ENCODE data around the gene CDH23.

The CDH23 gene

DNA sequence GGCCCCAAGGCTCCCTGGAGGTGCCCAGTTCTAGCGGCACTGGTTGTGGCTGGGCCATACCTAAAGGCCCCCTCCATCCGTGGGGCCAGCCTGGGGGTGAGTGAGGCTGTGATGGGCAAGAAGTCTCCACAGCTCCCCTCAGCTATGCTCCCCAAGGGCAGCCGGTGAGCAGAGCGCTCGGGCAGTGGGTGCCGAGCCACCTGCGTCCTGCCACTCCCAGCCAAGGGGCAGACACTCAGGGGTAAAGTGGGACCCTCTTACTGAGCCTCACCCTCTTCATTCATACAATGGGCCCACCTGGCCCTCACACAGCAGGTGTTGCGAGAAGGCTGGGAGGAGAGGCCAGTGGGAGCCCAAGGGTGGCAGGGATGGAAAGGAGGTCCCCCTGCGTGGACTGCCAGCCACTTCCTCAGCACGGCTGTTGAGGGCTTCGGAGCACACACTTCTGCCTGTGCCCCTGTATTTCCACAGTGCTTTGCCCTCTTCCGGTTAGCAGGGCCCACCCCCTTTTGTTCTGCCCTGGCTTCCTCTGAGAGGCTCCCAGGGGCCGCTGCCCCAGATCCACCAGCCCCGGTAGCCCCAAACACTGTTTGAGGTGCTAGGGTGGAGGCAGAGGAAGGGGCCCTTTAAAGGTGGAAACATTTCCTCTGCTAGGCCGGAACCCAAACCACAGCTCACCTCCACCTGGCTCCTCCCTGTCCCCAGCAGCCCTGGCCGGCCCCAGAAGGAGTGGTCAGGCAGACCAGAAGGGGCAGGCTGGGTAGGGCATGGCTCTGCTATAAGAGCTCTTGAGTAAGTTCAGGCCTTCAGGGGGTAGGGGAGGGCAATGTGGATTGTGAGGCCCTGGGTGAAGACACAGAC lies 339.2 kb downstream of the CDH23 start:
- DNase-seq, result no peak

DNA sequence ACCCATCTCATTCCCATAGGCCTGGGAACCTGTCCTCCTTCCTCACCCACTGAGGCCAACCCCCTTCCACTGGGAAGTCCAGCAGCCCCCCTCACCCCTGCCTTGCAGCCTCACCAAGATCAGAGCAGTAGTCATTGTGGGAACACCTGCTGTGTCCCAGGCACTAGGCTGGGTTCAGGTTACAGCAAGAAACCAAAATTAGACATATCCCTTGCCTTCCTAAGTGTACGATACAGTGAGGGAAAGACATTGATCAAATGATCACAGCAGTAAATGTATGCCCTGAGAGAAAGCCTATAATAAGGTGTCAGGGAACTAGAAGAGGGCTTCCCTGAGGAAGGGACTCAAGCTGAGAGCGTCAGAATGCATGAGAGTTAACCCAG lies 339.8 kb downstream of the CDH23 start:
- DNase-seq, result no peak

DNA sequence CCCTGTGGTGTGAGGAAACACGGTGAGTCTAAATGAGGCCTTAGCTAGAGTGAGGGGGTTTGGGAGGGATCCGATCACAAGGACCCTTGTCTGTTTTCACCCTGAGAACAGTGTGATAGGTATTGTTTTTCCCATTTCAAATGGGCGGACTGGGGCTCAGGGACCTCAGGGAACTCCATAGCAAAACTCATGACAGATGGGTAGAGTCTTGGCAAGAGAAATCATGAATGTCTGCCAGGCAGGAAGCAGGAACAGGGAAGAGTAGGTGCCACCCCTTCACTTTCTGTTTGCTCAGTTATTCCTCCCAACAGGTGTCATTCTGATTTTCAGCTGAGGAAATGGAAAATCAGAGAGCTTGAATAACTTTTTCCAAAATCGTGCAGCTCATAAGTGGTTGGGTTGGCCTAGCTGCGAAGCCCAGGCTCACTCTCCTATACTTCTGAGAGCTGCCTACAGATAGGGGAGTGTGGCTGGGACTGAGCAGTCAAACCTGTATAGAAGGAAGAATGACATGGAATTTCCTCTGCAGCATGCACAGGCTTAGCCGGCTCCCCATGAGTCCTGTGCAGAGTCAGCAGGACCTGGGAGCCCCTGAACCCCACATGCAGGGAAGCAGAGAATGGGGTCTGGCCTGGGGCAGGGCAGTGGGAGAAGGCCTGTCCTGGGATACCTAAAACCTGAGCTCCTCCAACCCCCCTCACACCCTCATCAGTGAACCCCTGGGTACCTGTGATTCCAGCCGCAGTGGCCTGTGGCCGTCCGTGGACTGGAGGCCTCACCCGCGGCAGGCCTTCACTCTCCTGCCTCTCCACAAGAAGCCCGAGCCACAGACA lies 340.5 kb downstream of the CDH23 start:
- DNase-seq, result no peak

DNA sequence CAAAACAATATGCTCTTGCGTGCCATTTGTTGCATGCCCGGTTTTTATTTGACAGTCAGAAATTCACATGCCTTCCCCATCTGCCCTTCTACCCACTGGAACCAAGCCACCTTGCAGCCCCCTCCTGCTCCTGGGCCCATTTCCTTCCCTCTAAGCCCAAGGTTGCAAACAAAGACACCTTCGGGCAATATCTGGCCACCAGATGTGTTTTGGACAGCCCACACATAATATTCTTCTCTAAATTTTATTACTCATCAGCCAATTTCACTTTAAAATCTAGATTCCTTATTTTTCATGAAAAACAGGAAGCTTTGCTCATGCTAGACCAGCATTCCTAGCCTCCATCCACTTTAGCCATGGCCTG lies 341.1 kb downstream of the CDH23 start:
- DNase-seq, result no peak

DNA sequence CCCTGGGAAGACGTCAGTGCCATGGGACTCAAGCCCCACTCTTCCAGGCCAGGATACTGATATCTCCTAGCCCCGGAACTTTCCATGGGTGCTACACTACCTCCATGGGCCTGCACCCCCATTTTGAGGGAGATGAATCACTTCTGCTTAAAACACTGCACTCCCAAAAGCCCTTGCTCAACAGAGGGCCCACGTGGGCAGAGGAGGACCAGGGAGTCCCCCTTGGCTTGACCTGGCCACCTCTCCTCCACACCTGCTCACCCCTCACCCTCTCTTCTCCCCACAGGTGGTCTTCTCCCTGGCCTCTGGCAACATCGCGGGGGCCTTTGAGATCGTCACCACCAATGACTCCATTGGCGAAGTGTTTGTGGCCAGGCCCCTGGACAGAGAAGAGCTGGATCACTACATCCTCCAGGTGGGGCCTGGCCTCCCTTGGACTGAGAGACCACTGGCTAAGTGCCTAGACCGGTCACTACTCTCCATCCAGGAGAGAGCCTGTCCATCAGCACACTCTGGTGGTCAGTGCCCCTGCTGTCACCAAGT lies 342.7 kb downstream of the CDH23 start:
- DNase-seq, result no peak

DNA sequence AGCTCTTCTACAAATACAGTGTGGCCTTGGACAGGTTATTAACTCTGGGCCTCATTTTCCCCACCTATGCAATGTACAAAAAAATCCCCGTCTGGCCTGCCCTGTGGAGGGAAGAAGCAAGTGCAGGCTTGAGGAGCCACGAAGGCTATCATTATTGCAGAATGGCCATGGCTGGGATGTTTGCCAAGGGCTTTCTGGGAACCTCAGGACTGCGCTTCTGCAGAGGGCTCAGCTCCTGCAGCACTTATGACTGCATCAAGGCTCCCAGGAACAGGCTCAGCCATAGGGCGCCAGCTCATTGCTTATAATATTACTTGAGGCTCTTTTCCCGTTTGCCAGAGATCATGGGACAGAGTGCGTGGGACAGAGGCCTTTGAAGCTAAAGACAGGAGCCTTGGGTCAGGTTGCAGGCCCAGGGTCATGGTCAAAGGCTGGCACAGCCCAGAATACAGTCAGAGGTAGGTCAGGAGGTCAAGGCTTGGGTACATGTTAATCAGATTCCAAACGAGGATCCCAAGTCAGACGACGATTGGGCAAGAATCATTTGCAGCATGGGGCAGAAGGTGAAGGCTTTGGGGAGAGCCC lies 343.4 kb downstream of the CDH23 start:
- no peak for DNase-seq

DNA sequence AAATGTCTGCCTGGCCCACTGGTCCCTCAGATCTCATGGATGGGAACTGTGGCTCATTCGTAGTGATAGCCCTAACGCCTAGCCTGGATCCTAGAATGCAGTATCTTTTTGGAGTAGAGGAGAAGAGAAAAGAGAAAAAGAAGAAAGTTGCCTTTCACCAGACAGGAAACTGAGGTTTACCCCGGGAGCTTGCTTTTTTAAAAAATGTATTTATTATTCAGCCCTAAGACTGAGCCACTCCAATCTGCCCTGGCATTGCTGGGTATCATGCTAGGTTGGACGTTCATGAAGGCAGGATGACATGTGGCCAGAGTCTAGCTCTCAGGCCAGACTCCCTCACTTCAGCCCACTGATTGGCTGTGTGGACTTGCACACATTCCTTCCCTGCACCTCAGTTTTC lies 344.3 kb downstream of the CDH23 start:
- DNase-seq, result no peak

DNA sequence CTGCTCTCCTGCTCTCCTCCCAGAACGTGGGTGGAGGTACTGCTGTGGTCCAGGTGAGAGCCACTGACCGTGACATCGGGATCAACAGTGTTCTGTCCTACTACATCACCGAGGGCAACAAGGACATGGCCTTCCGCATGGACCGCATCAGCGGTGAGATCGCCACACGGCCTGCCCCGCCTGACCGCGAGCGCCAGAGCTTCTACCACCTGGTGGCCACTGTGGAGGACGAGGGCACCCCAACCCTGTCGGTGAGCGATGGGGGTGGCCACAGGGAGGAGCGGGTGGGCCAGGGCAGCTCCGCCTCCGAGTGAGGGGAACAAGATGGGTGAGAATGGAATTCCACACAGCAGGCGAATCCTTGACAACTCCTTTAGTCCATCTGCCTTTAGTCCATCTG lies 345.0 kb downstream of the CDH23 start:
- DNase-seq, result no peak

DNA sequence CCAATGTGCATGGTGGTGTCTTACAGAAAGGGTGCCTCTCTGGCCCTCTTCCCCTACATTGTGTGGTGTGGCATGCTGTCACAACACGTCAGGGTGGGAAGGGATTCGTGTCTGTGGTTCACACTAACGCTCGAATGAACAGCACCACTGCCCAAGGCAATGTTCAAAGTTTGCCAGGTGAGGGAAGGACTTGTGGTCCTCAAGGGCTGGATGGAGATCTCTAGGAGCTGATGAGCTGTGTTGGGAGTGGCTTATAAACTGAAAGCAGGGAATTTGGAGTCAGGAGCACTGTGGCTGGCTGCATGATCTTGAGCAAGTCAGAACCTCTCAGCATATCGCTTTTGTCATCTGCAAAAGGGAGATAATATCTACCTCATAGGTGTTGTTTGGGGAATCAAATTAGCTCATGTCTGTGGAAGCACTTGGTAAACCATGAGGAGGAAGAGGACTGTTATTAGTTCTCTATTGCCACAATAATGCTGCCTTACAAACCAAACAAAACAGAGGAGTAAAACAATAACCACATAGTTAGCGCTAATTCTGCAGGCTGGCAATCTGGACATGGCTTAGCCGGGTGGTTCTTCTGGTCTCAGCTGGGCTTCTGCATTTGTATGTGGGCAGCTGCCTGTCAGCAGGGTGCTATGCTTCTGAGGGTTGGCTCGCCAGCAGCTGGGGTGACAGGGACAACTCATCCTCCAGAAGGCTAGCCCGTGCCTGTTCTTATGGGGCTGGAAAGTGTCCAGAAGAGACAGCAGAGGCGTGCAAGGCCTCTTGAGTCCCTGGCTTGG lies 345.8 kb downstream of the CDH23 start:
- DNase-seq, result no peak

DNA sequence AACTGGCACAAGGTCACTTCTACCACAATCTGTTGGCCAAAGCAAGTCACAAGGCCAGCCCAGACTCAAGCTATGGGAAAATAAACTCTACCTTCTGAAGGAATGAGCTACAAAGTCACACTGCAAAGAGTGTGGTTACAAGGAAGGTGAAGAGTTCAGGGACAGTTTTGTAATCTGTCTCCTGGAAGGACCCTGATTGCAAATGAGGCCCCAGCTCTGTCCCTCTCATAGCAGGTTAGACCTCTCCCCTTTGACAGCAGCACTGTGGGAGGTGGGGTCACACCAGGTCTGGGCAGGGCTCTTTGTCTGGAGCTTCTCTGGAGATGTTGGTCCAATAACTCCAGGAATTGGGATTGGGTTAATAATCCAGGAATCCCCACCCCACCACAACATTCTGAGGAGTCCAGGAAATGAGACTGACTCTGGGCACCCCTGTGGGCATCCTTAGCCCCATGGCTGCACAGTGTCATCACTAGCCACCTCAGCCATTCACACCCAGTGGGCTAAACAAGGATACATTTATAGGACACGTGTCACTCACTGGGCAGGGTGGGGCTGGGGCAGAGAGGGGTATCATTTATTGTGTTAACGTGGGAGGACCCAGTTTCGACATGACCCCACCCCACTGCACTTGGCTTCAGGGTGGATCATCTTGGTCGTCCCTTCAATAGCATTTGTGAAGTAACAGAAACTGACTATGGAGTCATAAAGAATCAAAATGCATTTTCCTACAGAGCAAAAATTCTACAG lies 346.5 kb downstream of the CDH23 start:
- no peak for DNase-seq

DNA sequence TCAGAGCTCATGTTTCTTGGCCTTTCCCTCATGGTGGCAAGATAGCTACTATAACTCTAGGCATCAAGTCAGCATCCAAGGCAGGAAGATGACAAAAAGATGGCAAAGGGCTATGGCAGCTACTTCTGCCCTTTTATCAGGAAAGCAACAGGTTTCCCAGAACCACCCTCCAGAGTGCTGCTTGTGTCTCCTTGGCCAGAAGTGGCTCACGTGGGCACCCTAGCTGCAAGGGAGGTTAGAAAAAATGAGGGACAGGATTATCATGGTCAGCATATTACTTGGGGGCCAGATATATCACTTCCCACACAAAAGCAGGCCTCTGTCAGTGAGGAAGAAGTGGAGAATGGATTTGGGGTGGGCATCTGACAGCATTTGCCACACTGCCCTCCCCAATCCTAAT lies 347.1 kb downstream of the CDH23 start:
- DNase-seq, result no peak

DNA sequence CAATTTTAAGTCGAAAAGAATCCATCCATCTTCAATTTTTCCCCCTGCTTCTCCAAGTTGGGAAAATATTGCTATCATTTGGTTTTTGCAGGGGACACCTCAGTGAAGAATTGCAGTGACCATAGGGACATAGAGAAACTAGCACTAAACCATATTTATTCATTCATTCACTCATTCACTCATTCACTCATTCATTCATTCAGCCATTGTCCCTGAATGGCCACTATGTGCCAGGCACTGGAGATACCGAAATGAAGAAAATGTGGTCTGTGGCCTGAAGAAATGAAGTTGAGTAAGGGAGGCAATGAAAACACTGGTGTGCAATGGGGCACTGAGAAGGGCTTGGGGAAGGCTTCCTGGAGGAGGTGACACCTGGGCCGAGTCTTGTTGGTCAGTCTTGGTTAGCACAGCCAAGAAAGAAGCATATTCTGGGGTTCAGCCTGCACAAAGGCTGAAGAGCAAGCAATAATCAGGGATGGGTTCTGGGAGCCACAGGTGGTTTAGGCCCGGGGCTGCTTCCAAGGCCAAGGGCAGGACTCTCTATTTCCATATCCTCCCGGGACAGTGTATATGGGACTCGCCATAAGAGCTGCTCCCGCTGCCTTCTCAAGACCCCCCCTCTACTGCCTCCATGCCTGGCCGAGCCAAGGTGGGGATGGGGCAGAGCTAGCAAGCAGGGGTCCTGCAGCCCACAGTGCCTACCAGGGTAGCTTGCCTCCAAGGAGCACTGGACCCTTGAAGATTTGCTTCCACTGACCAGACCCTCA lies 348.4 kb downstream of the CDH23 start:
- no peak for DNase-seq

DNA sequence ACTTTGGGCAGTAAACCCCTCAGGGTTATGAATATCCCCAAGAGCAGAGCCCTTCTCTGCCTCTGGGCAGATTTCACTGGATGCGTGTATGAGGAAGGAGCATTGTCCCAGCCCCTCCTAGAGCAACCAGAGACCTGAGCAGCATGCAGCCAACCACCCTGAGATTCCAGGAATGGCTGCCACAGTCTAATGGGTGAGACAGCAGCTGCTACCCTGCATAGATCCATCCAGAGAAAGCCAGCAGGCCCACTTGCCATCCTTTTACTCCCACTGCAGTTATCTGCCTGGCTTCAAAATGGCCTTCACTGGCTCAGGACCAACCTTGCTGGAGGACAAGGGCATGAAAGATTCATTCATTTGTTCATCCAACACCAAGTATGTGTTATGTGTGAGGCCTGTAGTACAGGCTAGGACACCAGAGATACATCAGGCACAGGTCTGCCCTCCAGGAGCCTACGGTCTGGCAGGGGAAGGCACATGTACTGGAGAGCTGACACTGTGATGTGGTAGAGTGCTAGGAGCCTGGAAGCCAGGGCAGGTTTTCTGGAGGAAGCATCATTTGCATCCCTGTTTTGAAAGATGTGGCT lies 349.0 kb downstream of the CDH23 start:
- DNase-seq, result no peak

DNA sequence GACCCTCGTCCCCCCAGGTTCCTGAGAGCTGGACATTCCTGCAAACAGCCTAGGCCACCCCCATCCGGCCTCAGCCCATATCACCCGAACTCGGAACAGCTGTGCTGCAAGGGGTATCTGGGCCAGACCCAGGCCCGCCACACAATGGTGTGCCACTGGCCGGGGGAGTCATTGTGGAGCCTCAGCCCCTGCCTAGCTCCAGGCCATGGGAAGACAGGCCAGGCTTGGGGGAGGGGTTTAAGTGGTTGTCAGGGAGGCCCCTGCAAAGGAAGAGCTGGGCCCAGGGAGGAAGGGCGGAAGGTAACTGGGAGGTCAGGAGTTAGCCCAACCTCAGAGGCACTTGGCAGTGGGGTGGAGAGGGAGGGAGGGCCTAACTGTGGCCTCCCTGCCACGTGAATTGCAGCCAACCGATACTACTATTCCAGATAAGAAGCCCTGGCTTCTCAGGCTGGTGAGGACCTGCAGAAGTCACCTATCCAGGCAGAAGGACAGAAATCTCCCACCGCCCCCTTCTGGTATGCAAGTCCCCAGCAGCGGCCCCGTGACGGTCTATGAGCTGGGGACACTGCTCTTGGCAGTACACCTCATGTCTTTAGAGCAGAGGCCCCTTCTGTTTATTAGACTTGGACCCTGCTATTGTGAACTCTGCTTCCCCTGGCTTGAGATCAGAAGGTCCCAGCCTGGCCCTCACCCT lies 349.8 kb downstream of the CDH23 start:
- no peak for DNase-seq

DNA sequence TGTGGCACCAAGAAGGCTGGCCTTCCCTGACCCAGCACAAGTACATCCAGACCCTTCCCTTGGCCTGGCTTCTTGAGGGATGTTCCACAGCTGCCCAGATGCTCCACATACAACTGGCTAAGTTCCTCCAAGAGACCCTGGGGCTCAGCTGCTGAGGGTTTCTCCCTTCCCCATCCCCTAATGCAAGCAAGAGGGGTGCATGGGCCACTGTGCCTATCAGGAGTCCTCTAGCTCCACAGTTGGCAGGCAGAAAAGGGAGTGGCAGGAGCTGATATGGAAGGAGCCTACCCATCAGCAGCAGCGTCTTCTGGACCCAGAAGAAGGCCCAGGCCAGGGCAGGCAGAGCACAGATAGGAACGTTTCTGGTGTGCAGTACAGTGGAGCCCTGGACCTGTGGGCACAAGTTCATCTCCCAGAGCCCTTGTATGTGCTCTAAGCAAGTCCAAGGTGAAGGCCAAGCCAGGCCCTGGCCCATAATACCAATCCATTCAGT lies 350.4 kb downstream of the CDH23 start:
- no peak for DNase-seq

DNA sequence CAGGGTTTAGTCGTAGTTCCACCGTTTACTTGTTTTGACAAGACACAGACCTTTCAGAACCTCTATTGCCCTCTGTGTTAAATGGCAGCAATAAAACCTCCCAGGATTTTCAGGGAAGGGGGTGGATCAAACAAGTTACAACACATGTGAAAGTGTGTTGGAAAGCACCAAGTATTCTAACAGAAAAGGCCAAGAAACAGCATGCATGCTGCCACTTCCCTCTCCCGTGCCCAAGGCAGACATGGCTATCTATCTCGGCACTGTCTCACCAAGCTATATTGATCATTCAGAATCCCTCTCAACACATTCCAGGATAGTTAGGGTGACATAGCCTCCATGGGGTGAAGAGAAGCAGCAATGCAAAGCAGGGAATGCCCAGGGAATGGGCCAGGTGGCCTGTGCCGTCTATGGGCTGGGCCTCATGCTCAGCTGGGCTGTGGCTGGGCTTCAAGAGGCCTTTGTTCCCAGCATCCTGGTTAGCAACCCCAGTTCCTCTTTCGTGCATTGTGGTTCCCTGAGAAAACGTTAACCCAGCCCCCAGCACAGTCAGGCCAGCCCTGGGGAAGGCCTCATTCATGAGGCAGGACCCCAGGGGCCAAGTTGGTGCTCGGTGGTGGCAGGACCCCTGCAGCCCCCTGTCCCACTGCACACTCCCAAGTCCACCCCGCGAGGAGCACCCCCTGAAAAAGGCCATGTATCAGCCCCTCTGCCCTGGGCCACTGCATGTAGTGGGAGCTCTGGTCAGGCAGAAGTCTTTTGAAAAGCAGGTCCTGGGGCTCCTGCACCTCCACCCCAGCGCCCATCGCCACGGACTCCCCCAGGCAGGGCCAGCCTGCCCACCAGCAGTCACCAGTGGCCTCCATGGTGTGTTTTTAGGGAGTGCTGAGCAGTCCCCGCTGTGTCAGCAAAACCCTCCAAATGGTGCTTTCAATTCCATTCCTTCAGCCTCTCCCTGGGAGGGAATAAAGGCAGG lies 351.1 kb downstream of the CDH23 start:
- no peak for DNase-seq

DNA sequence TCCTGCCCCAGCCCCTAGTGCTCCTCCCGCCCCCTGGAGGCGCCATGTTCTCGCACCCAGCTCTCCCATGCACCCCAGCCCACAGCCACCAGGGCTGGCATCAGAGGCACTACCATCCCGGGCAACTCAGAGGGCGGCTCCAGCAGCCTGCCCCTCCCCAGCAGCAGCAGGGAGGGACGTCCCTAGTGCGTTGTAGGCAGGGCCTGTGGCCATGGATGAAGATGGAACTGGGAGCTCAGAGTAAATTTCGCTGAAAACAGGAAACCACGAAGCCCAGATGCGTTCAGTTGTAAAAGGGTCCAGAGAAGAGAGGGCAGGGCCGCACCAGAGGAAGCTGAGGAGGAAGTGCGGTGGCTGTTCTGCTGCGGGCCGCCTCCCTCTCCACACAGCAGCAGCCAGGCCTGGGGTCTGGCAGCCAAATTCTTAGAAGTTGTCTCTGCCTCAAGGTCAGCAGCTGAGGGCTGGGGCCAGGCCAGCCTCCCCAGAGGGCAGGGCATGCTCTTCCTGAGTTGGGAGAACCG lies 352.0 kb downstream of the CDH23 start:
- no peak for DNase-seq

DNA sequence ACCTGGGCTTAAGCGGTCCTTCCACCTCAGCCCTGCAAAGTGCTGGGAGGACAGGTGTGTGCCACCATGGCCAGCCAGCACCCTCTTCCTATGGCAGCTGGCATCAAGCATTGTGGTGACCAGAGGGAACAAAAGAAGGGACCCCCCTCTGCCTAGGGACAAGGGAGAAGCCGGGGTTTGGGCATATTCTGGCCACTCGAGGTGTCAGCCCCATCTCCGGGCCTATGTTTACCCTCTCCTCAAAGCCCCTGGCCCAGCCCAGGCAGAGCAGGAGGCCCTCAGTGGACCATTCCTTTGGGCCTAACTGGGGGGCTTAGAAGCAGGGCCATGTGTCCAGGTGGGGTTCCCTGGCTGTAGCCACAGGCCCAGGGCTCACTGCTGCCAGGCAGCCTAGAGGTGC lies 352.7 kb downstream of the CDH23 start:
- no peak for DNase-seq
